ENCODE results near the gene CHL1. TPM values are rescaled to one million over a fixed set of nuclear protein-coding genes. Genes with fewer than 3 reads are reported as not detected.
"Not testable (repeated sequence)": the region's sequence is repeated elsewhere in the genome, so short reads cannot be mapped to it uniquely, and the experiment has no call there.

CHL1 gene
- total and polyA plus RNA-seq, 2 experiments from 2014 or later = 0.24 TPM; not detected in 1

- Histone ChIP-seq H3K9me3 (ENCODE audit: low read depth) (no peaks in the 10 kb centered on the region), H3K27me3 (no peaks in the 10 kb centered on the region), H3K36me3 (no peaks in the 10 kb centered on the region), H3K27ac (no peak overlapping the region), H3K4me3 (no peak overlapping the region), H3K4me1 (ENCODE audit: low read depth) (no peaks in the 10 kb centered on the region)
- no peak for DNase-seq (ENCODE audit: low read depth in 1 of 2, low spot score in 1 of 2)
- TF ChIP-seq CTCF (IDR thresholded peaks at IDR 0.05; ENCODE audit: low read depth, low read length) = no peak
Observed at GRCh38 chr3:362681-363338, 166.2 kb downstream of the CHL1 start.

GRCh38 chr3:364287-364686, 167.7 kb downstream of the CHL1 start:
- H3K4me3 ChIP-seq = no peak overlapping the region
- H3K27ac ChIP-seq = no peak overlapping the region
- no peaks in the 10 kb centered on the region for H3K4me1 ChIP-seq (ENCODE audit: low read depth)
- no peaks in the 10 kb centered on the region for H3K27me3 ChIP-seq
- no peaks in the 10 kb centered on the region for H3K9me3 ChIP-seq (ENCODE audit: low read depth)
- H3K36me3 ChIP-seq = no peaks in the 10 kb centered on the region
- TF ChIP-seq CTCF (IDR thresholded peaks at IDR 0.05; ENCODE audit: low read depth, low read length) = no peak
- DNase-seq (ENCODE audit: low read depth in 1 of 2, low spot score in 1 of 2) = no peak

GRCh38 chr3:365268-365667, 168.7 kb downstream of the CHL1 start:
- DNase-seq (ENCODE audit: low read depth in 1 of 2, low spot score in 1 of 2) = no peak
- H3K4me1 ChIP-seq (ENCODE audit: low read depth) = no peaks in the 10 kb centered on the region
- H3K27me3 ChIP-seq = no peaks in the 10 kb centered on the region
- no peak for TF ChIP-seq CTCF (IDR thresholded peaks at IDR 0.05; ENCODE audit: low read depth, low read length)
- no peaks in the 10 kb centered on the region for H3K36me3 ChIP-seq
- no peak overlapping the region for H3K4me3 ChIP-seq
- no peaks in the 10 kb centered on the region for H3K9me3 ChIP-seq (ENCODE audit: low read depth)
- no peak overlapping the region for H3K27ac ChIP-seq

GRCh38 chr3:366253-366652, 169.7 kb downstream of the CHL1 start:
- H3K4me1 ChIP-seq (ENCODE audit: low read depth); DNase-seq (ENCODE audit: low read depth in 1 of 2, low spot score in 1 of 2); H3K9me3 ChIP-seq (ENCODE audit: low read depth); H3K4me3 ChIP-seq; H3K36me3 ChIP-seq; H3K27me3 ChIP-seq; H3K27ac ChIP-seq: not testable (repeated sequence)

- H3K4me3 ChIP-seq = no peak overlapping the region
- no peaks in the 10 kb centered on the region for H3K4me1 ChIP-seq (ENCODE audit: low read depth)
- TF ChIP-seq CTCF (IDR thresholded peaks at IDR 0.05; ENCODE audit: low read depth, low read length) = no peak
- H3K36me3 ChIP-seq = no peaks in the 10 kb centered on the region
- H3K9me3 ChIP-seq (ENCODE audit: low read depth) = no peaks in the 10 kb centered on the region
- DNase-seq (ENCODE audit: low read depth in 1 of 2, low spot score in 1 of 2) = no peak
- no peaks in the 10 kb centered on the region for H3K27me3 ChIP-seq
- H3K27ac ChIP-seq = no peak overlapping the region
Observed at GRCh38 chr3:373193-373779, 176.7 kb downstream of the CHL1 start.

GRCh38 chr3:374459-374858, 177.9 kb downstream of the CHL1 start:
- TF ChIP-seq CTCF (IDR thresholded peaks at IDR 0.05; ENCODE audit: low read depth, low read length) = no peak

More at GRCh38 chr3:374459-374858, 177.9 kb downstream of the CHL1 start:
- no peak for DNase-seq (ENCODE audit: low read depth in 1 of 2, low spot score in 1 of 2)
- H3K4me1 ChIP-seq (ENCODE audit: low read depth) = no peaks in the 10 kb centered on the region
- H3K36me3 ChIP-seq = no peaks in the 10 kb centered on the region
- no peak overlapping the region for H3K27ac ChIP-seq
- no peaks in the 10 kb centered on the region for H3K9me3 ChIP-seq (ENCODE audit: low read depth)
- peaks cover 2% of the 10 kb centered on the region for H3K27me3 ChIP-seq
- H3K4me3 ChIP-seq = no peak overlapping the region
